HepG2 (cell line): ENCODE results near the gene KAZN. TPM values are rescaled to one million over a fixed set of nuclear protein-coding genes. Genes with fewer than 3 reads are reported as not detected.
A peak's percentile ranks its signal among the peaks of the same experiment; 100 is the strongest.

Experiments
- ATAC-seq: fragments of 200-7000 bp; cut with Tn5 transposase; 3 replicates; pipeline ENCODE4 v1.9.1; 2020; ENCODE audit warnings: mild to moderate bottlenecking, moderate library complexity
- BruUV-seq: library from RNA; stranded (reverse); fragments of 400-500 nt; replicated peaks from 2 replicates; lab custom pipeline; 2021; lab: Mats Ljungman, UMichigan
- CTCF ChIA-PET: fragments of 300-600 bp; formaldehyde crosslinking; extraction: SDS; loops from one replicate; lab custom pipeline; 2021; ENCODE audit warnings: low total read pairs, inconsistent platforms, low intra/inter-chr PET ratio; lab: Yijun Ruan, JAX
- POLR2A ChIA-PET: fragments of 350-600 bp; sonication (Branson Sonifier 250); formaldehyde crosslinking; loops from one replicate; lab custom pipeline; 2020; ENCODE audit warnings: antibody characterized with exemption, inconsistent platforms; lab: Yijun Ruan, JAX
- DNase-seq: peaks from one replicate; pipeline ENCODE4 v3.0.0-alpha.2; 2015; ENCODE audit warnings: low spot score
- FAIRE-seq: peaks from 3 replicates; lab custom pipeline; 2011; peaks lifted over from hg19 to GRCh38; lab: Jason Lieb, UNC
- H2AFZ ChIP-seq: one replicate; pipeline ENCODE4 v1.6.1; 2011; ENCODE audit warnings: low read length, inconsistent platforms
- H3K27ac ChIP-seq: fragments of 300-600 bp; 3 replicates; pipeline ENCODE4 v1.8.0; 2011; ENCODE audit warnings: mixed run types, mild to moderate bottlenecking, mixed read lengths, low read length, inconsistent platforms; ENCODE audit not compliant: insufficient read depth; ENCODE audit errors: extremely low read length
- H3K27me3 ChIP-seq, 2 experiments: fragments of 200-600 bp in 1 of 2; 2 replicates in 1 of 2; 3 replicates in 1 of 2; pipeline versions ENCODE4 v1.6.0 to v1.8.0; 2011; ENCODE audit warnings: low read length in 2 of 2, mild to moderate bottlenecking in 2 of 2, moderate library complexity in 2 of 2, inconsistent platforms in 1 of 2; ENCODE audit not compliant: insufficient read depth in 2 of 2, control insufficient read depth in 1 of 2
- H3K36me3 ChIP-seq, 2 experiments: fragments of 200-600 bp in 1 of 2; replicated peaks in 1 of 2; 2 replicates in 1 of 2; 3 replicates in 1 of 2; pipeline versions ENCODE4 v1.5.1 to v1.8.0; 2011; ENCODE audit warnings: low read length in 2 of 2, inconsistent platforms in 1 of 2; ENCODE audit not compliant: insufficient read depth in 2 of 2, control insufficient read depth in 1 of 2
- H3K4me1 ChIP-seq: 2 replicates; pipeline ENCODE4 v1.5.1; 2012; ENCODE audit warnings: low read length, inconsistent platforms; ENCODE audit not compliant: insufficient read depth
- H3K4me2 ChIP-seq: 2 replicates; pipeline ENCODE4 v1.6.0; 2011; ENCODE audit warnings: low read depth, low read length, inconsistent platforms
- H3K4me3 ChIP-seq, 3 experiments: fragments of 200-600 bp in 1 of 3; sonication (generic), shearing (Covaris generic) in 1 of 3; replicated peaks in 1 of 3; 2 replicates each; pipeline ENCODE4 v1.5.1; 2011 to 2016; ENCODE audit warnings: low read length in 3 of 3, inconsistent platforms in 2 of 3, low read depth in 2 of 3, mild to moderate bottlenecking in 2 of 3, control low read depth in 1 of 3, mixed read lengths in 1 of 3; ENCODE audit not compliant: insufficient read depth in 1 of 3
- H3K79me2 ChIP-seq: one replicate; pipeline ENCODE4 v1.6.1; 2011; ENCODE audit warnings: low read length, inconsistent platforms; ENCODE audit not compliant: insufficient read depth
- H3K9ac ChIP-seq: 2 replicates; pipeline ENCODE4 v1.6.0; 2011; ENCODE audit warnings: mild to moderate bottlenecking, low read depth, low read length, inconsistent platforms; ENCODE audit not compliant: insufficient read depth
- H3K9me3 ChIP-seq: 2 replicates; pipeline ENCODE4 v1.5.1; 2012; ENCODE audit warnings: mild to moderate bottlenecking, low read length
- H4K20me1 ChIP-seq: 2 replicates; pipeline ENCODE4 v1.6.0; 2011; ENCODE audit warnings: inconsistent platforms, mild to moderate bottlenecking, low read length, moderate library complexity; ENCODE audit not compliant: insufficient read depth
- FOXA3 ChIP-seq: IDR thresholded peaks from 2 replicates; pipeline ENCODE4 v1.6.1; 2016; ENCODE audit warnings: missing genetic modification reagents, missing compliant biosample characterization
- HNF1A ChIP-seq, 2 experiments: sonication (generic) in 1 of 2; formaldehyde crosslinking in 1 of 2; IDR thresholded peaks; 2 replicates each; pipeline versions ENCODE4 v1.4.0 to v1.6.1; 2016 to 2020; ENCODE audit warnings: borderline replicate concordance in 1 of 2, low read depth in 1 of 2, mild to moderate bottlenecking in 1 of 2, missing genetic modification reagents in 1 of 2
- KAT7 ChIP-seq: IDR thresholded peaks from 2 replicates; pipeline ENCODE4 v1.6.1; 2018; ENCODE audit warnings: borderline replicate concordance, missing compliant biosample characterization
- MAFF ChIP-seq: IDR thresholded peaks from 2 replicates; pipeline ENCODE4 v1.6.1; 2011; ENCODE audit warnings: low read depth, low read length, improper control_type of control experiment
- RBM22 ChIP-seq: fragments of 200-400 bp; formaldehyde crosslinking; optimal IDR thresholded peaks from 2 replicates; pipeline ENCODE3; 2017; ENCODE audit warnings: mild to moderate bottlenecking, low read length, moderate library complexity
- SMC3 ChIP-seq: IDR thresholded peaks from 2 replicates; pipeline ENCODE4 v1.6.1; 2011; ENCODE audit warnings: low read length, improper control_type of control experiment
- YEATS4 ChIP-seq: sonication (generic); formaldehyde crosslinking; IDR thresholded peaks from 2 replicates; pipeline ENCODE4 v1.4.0; 2020; ENCODE audit warnings: missing genetic modification reagents, borderline replicate concordance
- ZBTB20 ChIP-seq: sonication (generic); formaldehyde crosslinking; IDR thresholded peaks from 2 replicates; pipeline ENCODE4 v1.8.1; 2023; ENCODE audit warnings: missing genetic modification reagents, low read depth, mild to moderate bottlenecking, borderline replicate concordance
- ZNF121 ChIP-seq: sonication (generic); formaldehyde crosslinking; IDR thresholded peaks from 2 replicates; pipeline ENCODE4 v1.5.0; 2020; ENCODE audit warnings: mild to moderate bottlenecking, missing genetic modification reagents
- ZNF383 ChIP-seq: sonication (generic); formaldehyde crosslinking; IDR thresholded peaks from 2 replicates; pipeline ENCODE4 v1.4.0; 2020; ENCODE audit warnings: missing genetic modification reagents, mild to moderate bottlenecking, borderline replicate concordance
- ZNF496 ChIP-seq: sonication (generic); formaldehyde crosslinking; IDR thresholded peaks from 2 replicates; pipeline ENCODE4 v1.8.1; 2023; ENCODE audit warnings: mild to moderate bottlenecking, moderate library complexity, missing genetic modification reagents; ENCODE audit not compliant: insufficient replicate concordance
- ZNF501 ChIP-seq: sonication (generic); formaldehyde crosslinking; IDR thresholded peaks from 2 replicates; pipeline ENCODE4 v1.5.1; 2020; ENCODE audit warnings: mild to moderate bottlenecking, moderate library complexity, missing genetic modification reagents
- ZNF883 ChIP-seq: sonication (generic); formaldehyde crosslinking; IDR thresholded peaks from 2 replicates; pipeline ENCODE4 v1.5.1; 2020; ENCODE audit warnings: mild to moderate bottlenecking, missing genetic modification reagents; ENCODE audit errors: not compliant biosample characterization
- WGBS: methylation state at CpG from one replicate; pipeline ENCODE4 v1.1.6; 2017; ENCODE audit warnings: low lambda C conversion rate; 5-methylcytosine and 5-hydroxymethylcytosine counted together
- in situ Hi-C: cut with HindIII; loops from 2 replicates; pipeline ENCODE4 v1.10.0; 2017; ENCODE audit warnings: low pct_unique_long_range_greater_than_20kb; ENCODE audit not compliant: extremely low pct_ligation_motif_present
- intact Hi-C: fragments of 100-400 bp; cut with micrococcal nuclease; formaldehyde crosslinking; loops from one replicate; pipeline ENCODE4 v1.10.0; 2022; ENCODE audit not compliant: unreplicated experiment
- polyA plus RNA-seq, 8 experiments: library from polyadenylated mRNA; depleted of rRNA in 3 of 8; stranded (reverse) in 7 of 8; unstranded in 1 of 8; fragments of >200 nt; fragmentation: Illumina TruSeq in 4 of 8; extraction: Trizol in 4 of 8; gene quantifications; 2 replicates each; pipeline versions ENCODE4 v1.2.1 to v1.2.3, GENCODE V29; 2011 to 2016; ENCODE audit warnings: low read depth in 4 of 8, missing spikeins in 1 of 8, mixed read lengths in 1 of 8; ENCODE audit not compliant: insufficient read depth in 1 of 8
- total RNA-seq, 5 experiments: library from RNA; depleted of rRNA; stranded (reverse); fragments of >200 nt; fragmentation: Illumina TruSeq; extraction: Trizol; gene quantifications; 2 replicates each; pipeline ENCODE4 v1.2.3, GENCODE V29; 2016; ENCODE audit warnings: low read depth in 1 of 5

The KAZN gene
- total and polyA plus RNA-seq, 2 of the 13 experiments (the other 11 are each of a cell fraction or from before 2014, with no cell fraction given) = 10.4 to 13.5 TPM

DNA sequence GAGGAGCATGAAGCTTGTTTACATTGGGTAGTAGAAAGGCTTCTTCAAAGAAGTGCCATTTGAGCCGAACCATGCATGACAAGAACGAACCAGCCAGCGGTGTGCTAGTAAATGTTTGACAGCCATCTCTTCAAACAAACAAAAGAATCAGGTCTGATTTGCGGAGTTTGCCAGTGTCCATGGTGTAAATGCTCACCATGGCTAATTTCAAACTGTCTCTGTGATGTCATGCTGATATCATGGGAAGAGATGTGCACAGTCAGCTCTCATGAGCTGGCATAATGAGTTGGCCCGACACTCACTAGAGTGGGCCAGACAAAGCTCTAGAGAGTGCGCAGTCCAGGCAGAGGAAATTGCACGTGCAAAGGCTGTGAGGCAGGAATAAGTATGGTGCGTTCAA lies 101.1 kb downstream of the KAZN start (continued):
- TF ChIP-seq HNF1A (IDR thresholded peaks at IDR 0.05; ENCODE audit: low read depth) = no peak
- no peak for TF ChIP-seq HNF1A (CRISPR knock-in tag; IDR thresholded peaks at IDR 0.05; ENCODE audit: borderline replicate concordance)
- TF ChIP-seq MAFF = peak; percentile 49
- TF ChIP-seq RBM22 = no peak
- TF ChIP-seq FOXA3 = peak; percentile 42; the same call in 1 of the 2 replicates

GRCh38 chr1:14704846-14705245 lies 106.4 kb downstream of the KAZN start:
- WGBS = 62% methylated on average over 1 of the region's 1 CpG
- in situ Hi-C loops = no loop called here

More at GRCh38 chr1:14704846-14705245, 106.4 kb downstream of the KAZN start:
- no peaks in the 10 kb centered on the region for H3K79me2 ChIP-seq
- ChIA-PET CTCF (no interaction called here), POLR2A (no interaction called here)
- H3K4me2 ChIP-seq = no peak overlapping the region
- intact Hi-C loops = no loop called here
- H3K4me3 ChIP-seq = no peak overlapping the region
- H3K9ac ChIP-seq = no peak overlapping the region
- H3K27ac ChIP-seq = no peak overlapping the region
- no peak for ATAC-seq
- peaks cover 0 to 28% of the 10 kb centered on the region in 2 experiments; a peak in 3 of 5 replicates for H3K27me3 ChIP-seq
- peaks cover 1% of the 10 kb centered on the region; the same call in 1 of the 2 replicates for H3K4me1 ChIP-seq
- no peak for DNase-seq
- no peak for TF ChIP-seq SMC3
- TF ChIP-seq ZNF501 (CRISPR knock-in tag) = no peak
- no peak for TF ChIP-seq ZNF383
- TF ChIP-seq ZNF883 (CRISPR knock-in tag) = no peak
- TF ChIP-seq ZBTB20 (CRISPR knock-in tag) = no peak
- no peak for TF ChIP-seq KAT7 (CRISPR knock-in tag)
- no peak for TF ChIP-seq ZNF121 (CRISPR knock-in tag)
- no peak for TF ChIP-seq YEATS4 (CRISPR knock-in tag)
- no peak for TF ChIP-seq ZNF496 (CRISPR knock-in tag)
- H4K20me1 ChIP-seq = no peaks in the 10 kb centered on the region
- BruUV-seq = no TSS peak
- no peak for FAIRE-seq
- H3K9me3 ChIP-seq = no peaks in the 10 kb centered on the region
- H3K36me3 ChIP-seq = no peaks in the 10 kb centered on the region
- no peak overlapping the region for H2AFZ ChIP-seq
